ENCODE data around the gene TTC7B. TPM values are rescaled to one million over a fixed set of nuclear protein-coding genes. Genes with fewer than 3 reads are reported as not detected.

TTC7B gene
- total and polyA plus RNA-seq, 9 of the 15 experiments (the other 6 are each of a cell fraction or from before 2014, with no cell fraction given), result 2.2 to 77.2 (median 36.7) TPM

- BruUV-seq (replicated peaks), result no TSS peak
- no peak overlapping the region for H3K4me2 ChIP-seq (ENCODE audit: insufficient read depth, low read length)
- no peak overlapping the region for H3K27ac ChIP-seq (ENCODE audit: extremely low read depth, low read depth, low read length)
- H3K4me3 ChIP-seq, result no peak overlapping the region
- in situ Hi-C loops (cut with MboI), result no loop called here
- H3K4me1 ChIP-seq (replicated peaks in 1 of 2; ENCODE audit: control insufficient read depth in 2 of 2, insufficient read depth in 2 of 2, low read length in 2 of 2), result peaks cover 0 to 2% of the 10 kb centered on the region in 2 experiments; a peak in 2 of 5 replicates
- no peaks in the 10 kb centered on the region; the same call in 2 of the 3 replicates for H3K79me2 ChIP-seq (ENCODE audit: control insufficient read depth, insufficient read depth, low read length)
- ChIA-PET CTCF (ENCODE audit: low intra/inter-chr PET ratio) (interaction anchor here (1.8 to 2.8 kb wide), 2 partner anchors 300 to 398 kb away, joined by 4 to 15 read pairs; no protein-coding TSS in a partner anchor), POLR2A (interaction anchor here (0.7 to 1.2 kb wide), 2 partner anchors 19 to 198 kb away, joined by 3 read pairs; no protein-coding TSS in a partner anchor)
- no peak for FAIRE-seq
- H2AFZ ChIP-seq (ENCODE audit: low read depth, low read length), result no peak overlapping the region
- WGBS (ENCODE audit: insufficient coverage, low coverage, missing lambda C conversion rate), result 61% methylated on average over 6 of the region's 7 CpGs
- TF ChIP-seq FOSL1 (tag; conservative IDR thresholded peaks at IDR 0.05), result no peak
- H3K9me3 ChIP-seq (replicated peaks; ENCODE audit: control insufficient read depth, insufficient read depth, low read depth, low read length), result no peaks in the 10 kb centered on the region
- no peaks in the 10 kb centered on the region for H3K9me1 ChIP-seq (ENCODE audit: control insufficient read depth, insufficient read depth, low read length)
- H3K27me3 ChIP-seq (ENCODE audit: control insufficient read depth in 2 of 2, insufficient read depth in 2 of 2, low read length in 2 of 2), result no peaks in the 10 kb centered on the region
- peaks cover 3% of the 10 kb centered on the region; the same call in 1 of the 3 replicates for H3K36me3 ChIP-seq (ENCODE audit: control insufficient read depth, insufficient read depth, low read length)
- DNase-seq (ENCODE audit: extremely low read depth in 1 of 4, low spot score in 3 of 4), result no peak
- H3K9ac ChIP-seq (ENCODE audit: insufficient read depth in 1 of 2, low read depth in 2 of 2, low read length in 2 of 2), result no peak overlapping the region
- H4K20me1 ChIP-seq (replicated peaks; ENCODE audit: control insufficient read depth, insufficient read depth, low read length), result no peaks in the 10 kb centered on the region
- intact Hi-C loops (cut with micrococcal nuclease), result loop anchor here (5.0 kb wide), 2 partner anchors 397 to 412 kb away; no protein-coding TSS in a partner anchor
- no peak for ATAC-seq
Measured at GRCh38 chr14:90699016-90699415, 117.2 kb downstream of the TTC7B start.

DNA sequence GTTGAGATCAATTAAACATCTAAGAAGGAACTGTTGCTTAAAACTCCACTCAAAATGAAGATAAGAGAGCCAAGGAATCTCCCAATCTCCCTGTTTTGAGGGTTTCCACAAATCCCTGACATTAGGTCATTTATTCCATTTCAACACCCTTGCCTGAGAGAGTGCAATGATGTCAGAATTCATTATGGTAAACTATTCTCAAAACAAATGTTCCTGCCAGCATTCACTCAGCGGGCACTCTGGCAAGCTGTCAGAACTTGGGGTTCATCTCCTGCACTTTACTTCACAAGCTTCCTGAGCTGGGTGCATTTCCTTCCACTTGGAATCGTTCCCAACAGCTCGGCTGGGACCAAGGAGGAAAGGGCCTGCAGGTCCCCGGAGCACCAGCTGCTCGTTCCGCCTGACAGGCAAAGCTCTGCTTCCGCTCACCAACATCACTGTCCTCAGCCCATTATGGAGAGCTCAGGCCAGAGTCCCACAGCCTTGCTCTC is 117.8 kb downstream of the TTC7B start:
- TF ChIP-seq NR2F6 (CRISPR knock-in tag; IDR thresholded peaks at IDR 0.05), result no peak
- no peak for TF ChIP-seq BRF2 (IDR thresholded peaks at IDR 0.05; ENCODE audit: borderline replicate concordance, insufficient read depth, insufficient read length)
- no peak for TF ChIP-seq ZNF347 (CRISPR knock-in tag; IDR thresholded peaks at IDR 0.05; ENCODE audit: low read depth)
- TF ChIP-seq MTA1 (IDR thresholded peaks at IDR 0.05; ENCODE audit: borderline replicate concordance), result no peak
- no peak for TF ChIP-seq FIP1L1 (IDR thresholded peaks at IDR 0.05; ENCODE audit: low read depth, low read length, poor library complexity, severe bottlenecking)
- TF ChIP-seq ZNF133 (CRISPR knock-in tag; IDR thresholded peaks at IDR 0.05), result no peak
- no peak for TF ChIP-seq KDM4B (IDR thresholded peaks at IDR 0.05; ENCODE audit: borderline replicate concordance in 2 of 2, low read depth in 1 of 2)
- TF ChIP-seq, protein P1, sequence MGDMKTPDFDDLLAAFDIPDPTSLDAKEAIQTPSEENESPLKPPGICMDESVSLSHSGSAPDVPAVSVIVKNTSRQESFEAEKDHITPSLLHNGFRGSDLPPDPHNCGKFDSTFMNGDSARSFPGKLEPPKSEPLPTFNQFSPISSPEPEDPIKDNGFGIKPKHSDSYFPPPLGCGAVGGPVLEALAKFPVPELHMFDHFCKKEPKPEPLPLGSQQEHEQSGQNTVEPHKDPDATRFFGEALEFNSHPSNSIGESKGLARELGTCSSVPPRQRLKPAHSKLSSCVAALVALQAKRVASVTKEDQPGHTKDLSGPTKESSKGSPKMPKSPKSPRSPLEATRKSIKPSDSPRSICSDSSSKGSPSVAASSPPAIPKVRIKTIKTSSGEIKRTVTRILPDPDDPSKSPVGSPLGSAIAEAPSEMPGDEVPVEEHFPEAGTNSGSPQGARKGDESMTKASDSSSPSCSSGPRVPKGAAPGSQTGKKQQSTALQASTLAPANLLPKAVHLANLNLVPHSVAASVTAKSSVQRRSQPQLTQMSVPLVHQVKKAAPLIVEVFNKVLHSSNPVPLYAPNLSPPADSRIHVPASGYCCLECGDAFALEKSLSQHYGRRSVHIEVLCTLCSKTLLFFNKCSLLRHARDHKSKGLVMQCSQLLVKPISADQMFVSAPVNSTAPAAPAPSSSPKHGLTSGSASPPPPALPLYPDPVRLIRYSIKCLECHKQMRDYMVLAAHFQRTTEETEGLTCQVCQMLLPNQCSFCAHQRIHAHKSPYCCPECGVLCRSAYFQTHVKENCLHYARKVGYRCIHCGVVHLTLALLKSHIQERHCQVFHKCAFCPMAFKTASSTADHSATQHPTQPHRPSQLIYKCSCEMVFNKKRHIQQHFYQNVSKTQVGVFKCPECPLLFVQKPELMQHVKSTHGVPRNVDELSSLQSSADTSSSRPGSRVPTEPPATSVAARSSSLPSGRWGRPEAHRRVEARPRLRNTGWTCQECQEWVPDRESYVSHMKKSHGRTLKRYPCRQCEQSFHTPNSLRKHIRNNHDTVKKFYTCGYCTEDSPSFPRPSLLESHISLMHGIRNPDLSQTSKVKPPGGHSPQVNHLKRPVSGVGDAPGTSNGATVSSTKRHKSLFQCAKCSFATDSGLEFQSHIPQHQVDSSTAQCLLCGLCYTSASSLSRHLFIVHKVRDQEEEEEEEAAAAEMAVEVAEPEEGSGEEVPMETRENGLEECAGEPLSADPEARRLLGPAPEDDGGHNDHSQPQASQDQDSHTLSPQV (IDR thresholded peaks at IDR 0.05), result no peak
- no peaks in the 10 kb centered on the region for H3K9me1 ChIP-seq (ENCODE audit: control insufficient read depth, insufficient read depth, low read length)
- ATAC-seq (no peak), FAIRE-seq (no peak), DNase-seq (ENCODE audit: extremely low read depth in 1 of 4, low spot score in 3 of 4) (no peak)
- intact Hi-C loops (cut with micrococcal nuclease) (loop anchor here (5.0 kb wide), 2 partner anchors 396 to 411 kb away; no protein-coding TSS in a partner anchor), in situ Hi-C loops (cut with MboI) (no loop called here)
- WGBS (ENCODE audit: insufficient coverage, low coverage, missing lambda C conversion rate), result 95% methylated on average over 4 of the region's 7 CpGs
- H3K27me3 ChIP-seq (ENCODE audit: control insufficient read depth in 2 of 2, insufficient read depth in 2 of 2, low read length in 2 of 2), result no peaks in the 10 kb centered on the region
- no TSS peak for BruUV-seq (replicated peaks)
- ChIA-PET POLR2A (interaction anchor here (0.7 to 1.4 kb wide), 3 partner anchors 19 to 299 kb away, joined by 3 to 5 read pairs (median 3); no protein-coding TSS in a partner anchor), CTCF (ENCODE audit: low intra/inter-chr PET ratio) (interaction anchor here (1.8 to 2.8 kb wide), 2 partner anchors 299 to 397 kb away, joined by 4 to 15 read pairs; no protein-coding TSS in a partner anchor)
- H3K4me2 ChIP-seq (ENCODE audit: insufficient read depth, low read length), result no peak overlapping the region
- H3K9me3 ChIP-seq (replicated peaks; ENCODE audit: control insufficient read depth, insufficient read depth, low read depth, low read length), result no peaks in the 10 kb centered on the region
- H3K4me1 ChIP-seq (replicated peaks in 1 of 2; ENCODE audit: control insufficient read depth in 2 of 2, insufficient read depth in 2 of 2, low read length in 2 of 2), result peaks cover 0 to 2% of the 10 kb centered on the region in 2 experiments; a peak in 2 of 5 replicates
- H3K79me2 ChIP-seq (ENCODE audit: control insufficient read depth, insufficient read depth, low read length), result no peaks in the 10 kb centered on the region; the same call in 2 of the 3 replicates
- H3K4me3 ChIP-seq, result no peak overlapping the region
- no peak overlapping the region for H2AFZ ChIP-seq (ENCODE audit: low read depth, low read length)
- 0 out of 4 replicates have a peak overlapping the region, but pooled peaks of 1 of the 2 experiments have one; percentile 10 for H3K9ac ChIP-seq (ENCODE audit: insufficient read depth in 1 of 2, low read depth in 2 of 2, low read length in 2 of 2)
- no peak overlapping the region for H3K27ac ChIP-seq (ENCODE audit: extremely low read depth, low read depth, low read length)
- H4K20me1 ChIP-seq (replicated peaks; ENCODE audit: control insufficient read depth, insufficient read depth, low read length), result no peaks in the 10 kb centered on the region
- H3K36me3 ChIP-seq (ENCODE audit: control insufficient read depth, insufficient read depth, low read length), result peaks cover 3% of the 10 kb centered on the region; the same call in 1 of the 3 replicates

All from K562 (cell line).